ENCODE results near the gene HSPD1.

HSPD1 gene

GRCh38 chr2:197453123-197453913, 46.3 kb downstream of the HSPD1 start, which contains the start of gene COQ10B (continued):
- TF ChIP-seq ZNF26 (tag by site-specific recombination; IDR thresholded peaks at IDR 0.05): no peak
- TF ChIP-seq, protein P1, sequence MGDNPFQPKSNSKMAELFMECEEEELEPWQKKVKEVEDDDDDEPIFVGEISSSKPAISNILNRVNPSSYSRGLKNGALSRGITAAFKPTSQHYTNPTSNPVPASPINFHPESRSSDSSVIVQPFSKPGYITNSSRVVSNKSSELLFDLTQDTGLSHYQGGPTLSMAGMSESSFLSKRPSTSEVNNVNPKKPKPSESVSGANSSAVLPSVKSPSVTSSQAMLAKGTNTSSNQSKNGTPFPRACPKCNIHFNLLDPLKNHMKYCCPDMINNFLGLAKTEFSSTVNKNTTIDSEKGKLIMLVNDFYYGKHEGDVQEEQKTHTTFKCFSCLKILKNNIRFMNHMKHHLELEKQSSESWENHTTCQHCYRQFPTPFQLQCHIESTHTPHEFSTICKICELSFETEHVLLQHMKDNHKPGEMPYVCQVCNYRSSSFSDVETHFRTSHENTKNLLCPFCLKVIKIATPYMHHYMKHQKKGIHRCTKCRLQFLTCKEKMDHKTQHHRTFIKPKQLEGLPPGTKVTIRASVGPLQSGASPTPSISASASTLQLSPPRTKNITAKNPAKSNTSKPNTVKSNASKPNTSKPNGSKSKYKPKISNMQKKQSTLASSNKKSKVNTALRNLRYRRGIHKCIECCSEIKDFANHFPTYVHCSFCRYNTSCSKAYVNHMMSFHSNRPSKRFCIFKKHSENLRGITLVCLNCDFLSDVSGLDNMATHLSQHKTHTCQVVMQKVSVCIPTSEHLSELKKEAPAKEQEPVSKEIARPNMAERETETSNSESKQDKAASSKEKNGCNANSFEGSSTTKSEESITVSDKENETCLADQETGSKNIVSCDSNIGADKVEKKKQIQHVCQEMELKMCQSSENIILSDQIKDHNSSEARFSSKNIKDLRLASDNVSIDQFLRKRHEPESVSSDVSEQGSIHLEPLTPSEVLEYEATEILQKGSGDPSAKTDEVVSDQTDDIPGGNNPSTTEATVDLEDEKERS (tag by site-specific recombination; IDR thresholded peaks at IDR 0.05): no peak
- TF ChIP-seq ZNF626 (tag by site-specific recombination; IDR thresholded peaks at IDR 0.05): no peak
- TF ChIP-seq ZNF776 (tag by site-specific recombination; IDR thresholded peaks at IDR 0.05; ENCODE audit: borderline replicate concordance): no peak
- TF ChIP-seq SP3 (tag by site-specific recombination; IDR thresholded peaks at IDR 0.05): peak; percentile 86
- TF ChIP-seq ZNF785 (tag by site-specific recombination; IDR thresholded peaks at IDR 0.05): no peak
- no peak for TF ChIP-seq ZNF280C (tag by site-specific recombination; IDR thresholded peaks at IDR 0.05)
- TF ChIP-seq ZNF394 (tag by site-specific recombination; IDR thresholded peaks at IDR 0.05; ENCODE audit: borderline replicate concordance): no peak
- TF ChIP-seq ZNF266 (tag by site-specific recombination; IDR thresholded peaks at IDR 0.05; ENCODE audit: low read depth): no peak
- no peak for TF ChIP-seq ZNF184 (tag by site-specific recombination; IDR thresholded peaks at IDR 0.05)
- no peak for TF ChIP-seq ZBTB48 (tag by site-specific recombination; IDR thresholded peaks at IDR 0.05)
- TF ChIP-seq, protein P2, sequence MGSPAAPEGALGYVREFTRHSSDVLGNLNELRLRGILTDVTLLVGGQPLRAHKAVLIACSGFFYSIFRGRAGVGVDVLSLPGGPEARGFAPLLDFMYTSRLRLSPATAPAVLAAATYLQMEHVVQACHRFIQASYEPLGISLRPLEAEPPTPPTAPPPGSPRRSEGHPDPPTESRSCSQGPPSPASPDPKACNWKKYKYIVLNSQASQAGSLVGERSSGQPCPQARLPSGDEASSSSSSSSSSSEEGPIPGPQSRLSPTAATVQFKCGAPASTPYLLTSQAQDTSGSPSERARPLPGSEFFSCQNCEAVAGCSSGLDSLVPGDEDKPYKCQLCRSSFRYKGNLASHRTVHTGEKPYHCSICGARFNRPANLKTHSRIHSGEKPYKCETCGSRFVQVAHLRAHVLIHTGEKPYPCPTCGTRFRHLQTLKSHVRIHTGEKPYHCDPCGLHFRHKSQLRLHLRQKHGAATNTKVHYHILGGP (tag by site-specific recombination; IDR thresholded peaks at IDR 0.05): no peak
- no peak for TF ChIP-seq ZNF138 (tag by site-specific recombination; IDR thresholded peaks at IDR 0.05; ENCODE audit: borderline replicate concordance)
- no peak for TF ChIP-seq ZNF175 (tag by site-specific recombination; IDR thresholded peaks at IDR 0.05)
- no peak for TF ChIP-seq GFI1B (tag by site-specific recombination; IDR thresholded peaks at IDR 0.05)
- no peak for TF ChIP-seq ZNF585B (tag by site-specific recombination; IDR thresholded peaks at IDR 0.05)
- no peak for TF ChIP-seq ZNF350 (tag by site-specific recombination; IDR thresholded peaks at IDR 0.05)
- TF ChIP-seq ZFP69B (tag by site-specific recombination; IDR thresholded peaks at IDR 0.05): peak; percentile 29; the same call in 1 of the 2 replicates
- TF ChIP-seq, protein P3, sequence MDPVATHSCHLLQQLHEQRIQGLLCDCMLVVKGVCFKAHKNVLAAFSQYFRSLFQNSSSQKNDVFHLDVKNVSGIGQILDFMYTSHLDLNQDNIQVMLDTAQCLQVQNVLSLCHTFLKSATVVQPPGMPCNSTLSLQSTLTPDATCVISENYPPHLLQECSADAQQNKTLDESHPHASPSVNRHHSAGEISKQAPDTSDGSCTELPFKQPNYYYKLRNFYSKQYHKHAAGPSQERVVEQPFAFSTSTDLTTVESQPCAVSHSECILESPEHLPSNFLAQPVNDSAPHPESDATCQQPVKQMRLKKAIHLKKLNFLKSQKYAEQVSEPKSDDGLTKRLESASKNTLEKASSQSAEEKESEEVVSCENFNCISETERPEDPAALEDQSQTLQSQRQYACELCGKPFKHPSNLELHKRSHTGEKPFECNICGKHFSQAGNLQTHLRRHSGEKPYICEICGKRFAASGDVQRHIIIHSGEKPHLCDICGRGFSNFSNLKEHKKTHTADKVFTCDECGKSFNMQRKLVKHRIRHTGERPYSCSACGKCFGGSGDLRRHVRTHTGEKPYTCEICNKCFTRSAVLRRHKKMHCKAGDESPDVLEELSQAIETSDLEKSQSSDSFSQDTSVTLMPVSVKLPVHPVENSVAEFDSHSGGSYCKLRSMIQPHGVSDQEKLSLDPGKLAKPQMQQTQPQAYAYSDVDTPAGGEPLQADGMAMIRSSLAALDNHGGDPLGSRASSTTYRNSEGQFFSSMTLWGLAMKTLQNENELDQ (tag by site-specific recombination; IDR thresholded peaks at IDR 0.05; ENCODE audit: low read depth): no peak
- TF ChIP-seq ZNF623 (tag by site-specific recombination; IDR thresholded peaks at IDR 0.05): no peak
- TF ChIP-seq, protein P4, sequence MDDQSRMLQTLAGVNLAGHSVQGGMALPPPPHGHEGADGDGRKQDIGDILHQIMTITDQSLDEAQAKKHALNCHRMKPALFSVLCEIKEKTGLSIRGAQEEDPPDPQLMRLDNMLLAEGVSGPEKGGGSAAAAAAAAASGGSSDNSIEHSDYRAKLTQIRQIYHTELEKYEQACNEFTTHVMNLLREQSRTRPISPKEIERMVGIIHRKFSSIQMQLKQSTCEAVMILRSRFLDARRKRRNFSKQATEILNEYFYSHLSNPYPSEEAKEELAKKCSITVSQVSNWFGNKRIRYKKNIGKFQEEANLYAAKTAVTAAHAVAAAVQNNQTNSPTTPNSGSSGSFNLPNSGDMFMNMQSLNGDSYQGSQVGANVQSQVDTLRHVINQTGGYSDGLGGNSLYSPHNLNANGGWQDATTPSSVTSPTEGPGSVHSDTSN (CRISPR knock-in tag; IDR thresholded peaks at IDR 0.05): no peak
- 0 out of 2 replicates have a peak, but pooled peaks have one; percentile 3 for TF ChIP-seq KLF1 (tag by site-specific recombination; IDR thresholded peaks at IDR 0.05)
